ENCODE results near the gene FAM118B.
"Not testable (repeated sequence)": the region's sequence is repeated elsewhere in the genome, so short reads cannot be mapped to it uniquely, and the experiment has no call there.

FAM118B gene

DNA sequence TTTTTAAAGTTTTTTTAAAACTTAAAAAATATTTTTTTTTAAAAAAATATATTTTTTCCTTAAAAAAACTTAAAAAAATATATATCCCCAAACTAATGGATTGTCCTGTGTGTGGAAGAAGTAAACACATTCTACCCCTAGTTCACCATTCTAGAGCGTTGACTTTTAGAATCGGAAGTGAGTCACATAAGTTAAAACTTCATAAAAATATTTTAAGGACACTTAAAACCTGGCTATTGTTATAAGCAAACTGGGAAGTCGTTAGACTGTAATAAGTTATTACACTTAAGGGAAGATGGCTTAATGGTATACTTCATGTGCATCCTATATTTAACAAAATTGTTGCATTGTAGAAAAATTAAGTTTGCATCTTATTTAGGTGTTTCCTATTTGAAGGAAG, 21.1 kb downstream of the FAM118B start:
- Histone ChIP-seq H3K4me1 (ENCODE audit: control insufficient read depth, insufficient read depth, low read length) (no peaks in the 10 kb centered on the region), H3K9me3 (ENCODE audit: control insufficient read depth, low read length) (no peaks in the 10 kb centered on the region), H3K9ac (ENCODE audit: low read length) (no peak overlapping the region), H3K4me3 (ENCODE audit: low read length) (no peak overlapping the region), H3K27me3 (ENCODE audit: control insufficient read depth, insufficient read depth, low read length) (no peaks in the 10 kb centered on the region), H3K36me3 (ENCODE audit: control insufficient read depth, insufficient read depth, low read length) (peaks cover 8% of the 10 kb centered on the region)

DNA sequence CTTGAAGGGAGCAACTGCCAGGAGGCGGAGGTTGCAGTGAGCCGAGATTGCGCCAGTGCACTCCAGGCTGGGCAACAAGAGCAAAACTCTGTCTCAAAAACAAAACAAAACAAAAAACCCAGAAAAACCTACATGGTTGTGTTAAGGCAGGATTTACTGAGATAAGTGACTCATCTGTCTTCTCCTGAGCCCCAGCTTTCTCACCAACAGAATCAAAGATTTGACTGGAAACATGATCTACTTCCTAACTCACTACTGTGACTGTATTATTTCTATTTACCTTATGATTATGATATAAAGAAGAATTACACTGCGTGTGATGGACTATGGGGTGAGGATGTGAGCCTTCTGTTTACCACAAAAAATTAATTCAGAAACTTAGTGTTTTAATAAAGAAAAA, 21.8 kb downstream of the FAM118B start:
- H3K4me3 ChIP-seq (ENCODE audit: low read length): no peak overlapping the region
- H3K36me3 ChIP-seq (ENCODE audit: control insufficient read depth, insufficient read depth, low read length): peaks cover 8% of the 10 kb centered on the region
- no peak overlapping the region for H3K9ac ChIP-seq (ENCODE audit: low read length)
- H3K9me3 ChIP-seq (ENCODE audit: control insufficient read depth, low read length): no peaks in the 10 kb centered on the region
- H3K27me3 ChIP-seq (ENCODE audit: control insufficient read depth, insufficient read depth, low read length): no peaks in the 10 kb centered on the region
- H3K4me1 ChIP-seq (ENCODE audit: control insufficient read depth, insufficient read depth, low read length): no peaks in the 10 kb centered on the region

DNA sequence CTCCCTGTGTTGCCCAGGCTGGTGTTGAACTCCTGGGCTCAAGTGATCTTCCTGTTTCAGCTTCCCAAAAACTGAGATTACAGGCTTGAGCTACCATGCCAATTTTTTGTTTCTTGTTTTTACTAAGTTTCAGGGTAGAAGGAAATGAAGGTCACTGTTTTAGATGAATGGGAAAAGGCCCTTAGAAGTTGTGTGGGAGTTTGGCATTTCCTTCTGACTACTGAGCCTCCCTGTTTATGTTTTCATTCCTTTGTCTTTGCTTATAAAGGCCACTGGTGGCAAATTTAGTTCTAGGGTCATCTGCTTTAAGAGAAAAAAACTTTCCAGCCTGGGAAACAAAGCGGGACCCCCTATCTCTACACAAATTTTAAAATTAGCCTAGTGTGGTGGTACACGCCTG, 35.1 kb downstream of the FAM118B start:
- peaks cover 7% of the 10 kb centered on the region for H3K36me3 ChIP-seq (ENCODE audit: control insufficient read depth, insufficient read depth, low read length)

DNA sequence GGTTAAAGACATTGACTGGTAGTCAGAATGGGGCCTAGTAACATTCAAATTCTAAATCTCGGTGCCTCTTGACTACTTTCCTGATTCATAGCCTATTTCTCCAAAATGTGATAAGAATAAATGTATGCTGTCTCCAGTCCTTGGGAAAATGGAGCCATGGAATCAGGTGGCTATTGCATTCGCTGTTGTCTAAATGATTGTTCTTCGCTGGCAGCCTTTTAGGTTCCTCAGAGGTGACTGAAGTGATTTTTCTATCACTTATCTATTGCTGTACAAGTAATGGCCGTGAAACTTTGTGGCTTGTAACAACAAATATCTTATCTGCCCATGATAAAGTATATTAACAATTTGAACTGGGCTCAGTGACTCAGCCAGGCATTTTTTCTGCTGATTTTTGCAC, 41.7 kb downstream of the FAM118B start:
- Histone ChIP-seq H3K9ac (ENCODE audit: low read length) (no peak overlapping the region), H3K4me3 (ENCODE audit: low read length) (no peak overlapping the region), H3K36me3 (ENCODE audit: control insufficient read depth, insufficient read depth, low read length) (no peaks in the 10 kb centered on the region), H3K9me3 (ENCODE audit: control insufficient read depth, low read length) (no peaks in the 10 kb centered on the region), H3K4me1 (ENCODE audit: control insufficient read depth, insufficient read depth, low read length) (peaks cover 13% of the 10 kb centered on the region), H3K27me3 (ENCODE audit: control insufficient read depth, insufficient read depth, low read length) (no peaks in the 10 kb centered on the region)

More for the DNA sequence above, 35.1 kb downstream of the FAM118B start:
- Histone ChIP-seq H3K4me1 (ENCODE audit: control insufficient read depth, insufficient read depth, low read length) (no peaks in the 10 kb centered on the region), H3K9me3 (ENCODE audit: control insufficient read depth, low read length) (no peaks in the 10 kb centered on the region), H3K27me3 (ENCODE audit: control insufficient read depth, insufficient read depth, low read length) (no peaks in the 10 kb centered on the region), H3K9ac (ENCODE audit: low read length) (no peak overlapping the region), H3K4me3 (ENCODE audit: low read length) (no peak overlapping the region)

DNA sequence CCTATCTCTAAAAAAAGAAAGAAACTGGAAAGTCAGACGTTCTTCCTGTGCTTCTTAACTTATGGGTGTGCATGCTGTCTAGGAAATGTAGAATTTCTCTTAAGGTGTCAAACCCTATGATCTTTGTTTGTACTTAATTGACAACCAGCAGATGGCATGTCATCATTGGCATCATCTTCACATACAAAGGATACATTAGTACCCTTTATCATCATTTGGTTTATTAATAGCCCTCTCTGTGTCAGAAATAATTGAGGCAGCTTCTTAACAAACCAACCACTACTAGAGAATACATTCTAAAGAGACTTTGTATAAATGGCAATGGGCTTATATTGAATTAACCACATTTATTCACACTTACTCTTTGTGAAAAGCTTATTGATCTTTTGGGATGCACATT, 43.2 kb downstream of the FAM118B start:
- Histone ChIP-seq H3K27me3 (ENCODE audit: control insufficient read depth, insufficient read depth, low read length) (no peaks in the 10 kb centered on the region), H3K4me3 (ENCODE audit: low read length) (no peak overlapping the region), H3K4me1 (ENCODE audit: control insufficient read depth, insufficient read depth, low read length) (peaks cover 13% of the 10 kb centered on the region), H3K9ac (ENCODE audit: low read length) (no peak overlapping the region), H3K36me3 (ENCODE audit: control insufficient read depth, insufficient read depth, low read length) (no peaks in the 10 kb centered on the region), H3K9me3 (ENCODE audit: control insufficient read depth, low read length) (no peaks in the 10 kb centered on the region)

DNA sequence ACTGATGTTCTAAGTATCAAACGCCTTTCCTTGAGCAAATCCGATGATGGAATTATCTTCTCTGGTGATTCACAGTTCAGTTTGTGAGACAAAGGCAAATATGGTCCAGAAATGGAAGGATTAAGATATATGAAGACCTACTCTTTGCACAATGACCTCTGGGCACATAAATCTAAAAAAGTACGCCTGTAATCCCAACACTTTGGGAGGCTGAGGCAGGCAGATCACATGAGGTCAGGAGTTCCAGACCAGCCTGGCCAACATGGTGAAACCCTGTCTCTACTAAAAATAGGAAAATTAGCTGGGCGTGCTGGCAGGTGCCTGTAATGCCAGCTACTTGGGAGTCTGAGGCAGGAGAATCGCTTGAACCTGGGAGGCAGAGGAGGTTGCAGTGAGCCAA, 43.9 kb downstream of the FAM118B start:
- peaks cover 13% of the 10 kb centered on the region for H3K4me1 ChIP-seq (ENCODE audit: control insufficient read depth, insufficient read depth, low read length)
- not testable (repeated sequence) for H3K4me3 ChIP-seq (ENCODE audit: low read length); H3K36me3 ChIP-seq (ENCODE audit: control insufficient read depth, insufficient read depth, low read length); H3K27me3 ChIP-seq (ENCODE audit: control insufficient read depth, insufficient read depth, low read length); H3K9me3 ChIP-seq (ENCODE audit: control insufficient read depth, low read length); H3K9ac ChIP-seq (ENCODE audit: low read length)

DNA sequence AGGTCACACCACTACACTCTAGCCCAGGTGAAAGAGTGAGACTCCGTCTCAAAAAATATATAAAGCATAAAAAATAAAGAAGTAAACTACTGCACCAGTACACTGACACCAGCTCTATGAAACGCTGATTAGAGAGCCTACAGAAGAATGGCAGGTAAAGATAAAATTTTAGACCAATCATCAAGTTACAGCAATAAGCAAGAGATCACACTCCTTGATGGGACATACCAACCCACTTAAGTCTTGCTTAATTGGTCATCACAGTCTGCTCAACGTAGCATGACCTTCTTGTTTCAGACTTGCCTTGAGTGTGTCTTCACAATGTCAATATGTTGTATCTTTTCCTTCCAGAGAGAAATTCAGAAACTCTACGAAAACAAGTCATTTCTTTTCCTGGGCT, 44.6 kb downstream of the FAM118B start:
- H3K4me1 ChIP-seq (ENCODE audit: control insufficient read depth, insufficient read depth, low read length): peaks cover 13% of the 10 kb centered on the region
- no peaks in the 10 kb centered on the region for H3K36me3 ChIP-seq (ENCODE audit: control insufficient read depth, insufficient read depth, low read length)
- no peak overlapping the region for H3K4me3 ChIP-seq (ENCODE audit: low read length)
- no peaks in the 10 kb centered on the region for H3K9me3 ChIP-seq (ENCODE audit: control insufficient read depth, low read length)
- H3K9ac ChIP-seq (ENCODE audit: low read length): no peak overlapping the region
- no peaks in the 10 kb centered on the region for H3K27me3 ChIP-seq (ENCODE audit: control insufficient read depth, insufficient read depth, low read length)

DNA sequence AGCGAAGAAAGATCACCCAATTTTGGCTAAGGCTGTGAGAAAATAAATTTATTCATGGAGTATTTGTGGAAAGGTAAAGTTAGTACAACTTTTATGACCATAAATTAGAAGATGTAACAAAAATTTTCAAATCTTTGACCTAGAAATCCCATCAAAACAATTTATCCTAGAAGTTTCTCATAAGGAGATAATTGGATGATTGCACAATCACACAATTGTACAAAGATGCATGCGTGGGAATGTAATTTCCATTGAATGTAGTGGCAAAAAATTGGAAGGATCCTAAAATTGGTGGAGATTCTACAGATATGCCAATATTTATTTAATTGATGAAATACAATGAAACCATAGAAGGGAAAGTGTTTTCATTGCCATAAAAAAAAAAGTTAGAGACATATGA, 45.6 kb downstream of the FAM118B start:
- no peaks in the 10 kb centered on the region for H3K27me3 ChIP-seq (ENCODE audit: control insufficient read depth, insufficient read depth, low read length)
- H3K9me3 ChIP-seq (ENCODE audit: control insufficient read depth, low read length): no peaks in the 10 kb centered on the region
- H3K4me3 ChIP-seq (ENCODE audit: low read length): no peak overlapping the region
- no peak overlapping the region for H3K9ac ChIP-seq (ENCODE audit: low read length)
- H3K36me3 ChIP-seq (ENCODE audit: control insufficient read depth, insufficient read depth, low read length): peaks cover 2% of the 10 kb centered on the region
- peaks cover 13% of the 10 kb centered on the region for H3K4me1 ChIP-seq (ENCODE audit: control insufficient read depth, insufficient read depth, low read length)

DNA sequence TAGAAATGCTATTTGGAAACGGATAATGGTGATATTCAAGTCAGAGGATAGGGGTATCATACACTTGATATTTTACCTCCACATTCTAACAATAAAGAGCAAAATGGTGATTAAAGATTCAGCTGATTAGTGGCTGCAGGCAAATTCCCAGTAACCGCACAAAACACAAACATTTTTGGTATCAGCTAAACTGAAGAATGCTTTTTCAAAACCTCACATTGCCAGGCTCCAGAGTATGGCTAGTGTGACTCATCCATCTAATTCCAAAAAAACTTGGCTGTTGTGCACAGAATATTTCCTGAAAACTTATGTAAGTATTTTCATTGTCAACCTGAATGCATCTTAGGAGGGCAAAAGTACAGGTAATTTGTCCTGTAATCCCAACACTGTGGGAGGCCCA, 46.2 kb downstream of the FAM118B start:
- Histone ChIP-seq H3K36me3 (ENCODE audit: control insufficient read depth, insufficient read depth, low read length) (peaks cover 4% of the 10 kb centered on the region), H3K4me3 (ENCODE audit: low read length) (no peak overlapping the region), H3K9ac (ENCODE audit: low read length) (no peak overlapping the region), H3K27me3 (ENCODE audit: control insufficient read depth, insufficient read depth, low read length) (no peaks in the 10 kb centered on the region), H3K4me1 (ENCODE audit: control insufficient read depth, insufficient read depth, low read length) (peaks cover 8% of the 10 kb centered on the region), H3K9me3 (ENCODE audit: control insufficient read depth, low read length) (no peaks in the 10 kb centered on the region)

DNA sequence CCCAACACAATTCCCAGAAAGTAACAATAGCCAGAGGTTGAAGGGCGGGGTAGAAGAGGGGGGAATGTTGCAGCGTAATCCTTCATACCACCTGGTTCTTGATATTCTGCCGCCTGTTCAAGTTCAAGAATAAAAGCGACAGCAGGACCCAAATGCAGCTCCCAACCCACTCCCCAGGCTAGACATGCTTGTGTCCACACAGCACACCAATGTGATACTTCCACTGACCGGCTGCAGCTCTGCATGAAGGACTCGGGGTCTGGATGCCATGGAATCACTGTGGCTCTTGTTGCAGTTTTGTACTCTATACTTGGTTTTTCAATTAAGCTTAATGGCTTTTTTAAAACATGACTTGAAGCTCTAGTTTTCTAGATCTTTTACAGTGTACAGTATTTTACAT, 50.6 kb downstream of the FAM118B start:
- H3K4me1 ChIP-seq (ENCODE audit: control insufficient read depth, insufficient read depth, low read length): peaks cover under 1% of the 10 kb centered on the region
- no peak overlapping the region for H3K4me3 ChIP-seq (ENCODE audit: low read length)
- no peak overlapping the region for H3K9ac ChIP-seq (ENCODE audit: low read length)
- no peaks in the 10 kb centered on the region for H3K9me3 ChIP-seq (ENCODE audit: control insufficient read depth, low read length)
- H3K27me3 ChIP-seq (ENCODE audit: control insufficient read depth, insufficient read depth, low read length): no peaks in the 10 kb centered on the region
- peaks cover 28% of the 10 kb centered on the region for H3K36me3 ChIP-seq (ENCODE audit: control insufficient read depth, insufficient read depth, low read length)

DNA sequence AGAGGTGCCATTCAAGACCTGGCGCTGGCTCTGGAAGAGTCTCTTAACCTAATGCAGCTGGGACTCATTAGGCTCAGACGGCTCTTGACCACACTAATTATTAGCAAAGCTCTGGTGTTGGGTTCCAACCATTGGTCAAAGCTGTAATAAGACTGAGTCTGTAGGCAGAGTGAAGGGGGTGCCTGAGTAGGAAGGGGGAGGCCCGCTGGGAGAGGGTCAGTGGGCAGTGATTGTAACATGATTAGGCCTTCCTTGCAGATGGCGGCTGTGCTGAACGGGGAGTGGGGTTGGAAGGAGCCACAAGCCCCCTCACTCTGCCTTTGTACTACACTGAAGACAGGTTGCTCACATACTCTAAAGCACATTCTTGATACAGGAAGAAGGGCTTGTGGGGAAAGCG, 51.9 kb downstream of the FAM118B start:
- Histone ChIP-seq H3K4me3 (ENCODE audit: low read length) (no peak overlapping the region), H3K9me3 (ENCODE audit: control insufficient read depth, low read length) (no peaks in the 10 kb centered on the region), H3K4me1 (ENCODE audit: control insufficient read depth, insufficient read depth, low read length) (peaks cover 9% of the 10 kb centered on the region), H3K9ac (ENCODE audit: low read length) (no peak overlapping the region), H3K27me3 (ENCODE audit: control insufficient read depth, insufficient read depth, low read length) (no peaks in the 10 kb centered on the region), H3K36me3 (ENCODE audit: control insufficient read depth, insufficient read depth, low read length) (peaks cover 28% of the 10 kb centered on the region)

DNA sequence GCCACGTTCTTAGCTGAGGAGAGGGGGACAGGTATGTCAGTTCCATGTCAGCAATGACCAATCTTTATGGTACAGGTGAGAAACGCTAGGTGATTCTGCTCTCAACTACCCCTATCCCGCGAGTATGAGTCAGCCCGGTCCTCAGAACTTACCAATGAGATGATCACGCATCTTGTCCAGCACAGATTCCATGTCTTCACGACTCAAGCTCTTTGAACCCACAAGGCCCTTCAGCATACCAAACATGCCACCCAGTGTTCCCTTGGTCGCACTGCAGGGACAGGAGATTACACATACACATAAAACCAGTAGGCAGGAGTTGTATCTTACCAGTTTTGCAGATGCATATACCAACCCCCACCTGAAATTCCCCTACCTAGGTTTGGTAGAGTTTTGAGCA, 54.2 kb downstream of the FAM118B start:
- Histone ChIP-seq H3K9ac (ENCODE audit: low read length) (no peak overlapping the region), H3K36me3 (ENCODE audit: control insufficient read depth, insufficient read depth, low read length) (peaks cover 28% of the 10 kb centered on the region), H3K27me3 (ENCODE audit: control insufficient read depth, insufficient read depth, low read length) (no peaks in the 10 kb centered on the region), H3K9me3 (ENCODE audit: control insufficient read depth, low read length) (no peaks in the 10 kb centered on the region), H3K4me1 (ENCODE audit: control insufficient read depth, insufficient read depth, low read length) (peaks cover 9% of the 10 kb centered on the region), H3K4me3 (ENCODE audit: low read length) (no peak overlapping the region)

DNA sequence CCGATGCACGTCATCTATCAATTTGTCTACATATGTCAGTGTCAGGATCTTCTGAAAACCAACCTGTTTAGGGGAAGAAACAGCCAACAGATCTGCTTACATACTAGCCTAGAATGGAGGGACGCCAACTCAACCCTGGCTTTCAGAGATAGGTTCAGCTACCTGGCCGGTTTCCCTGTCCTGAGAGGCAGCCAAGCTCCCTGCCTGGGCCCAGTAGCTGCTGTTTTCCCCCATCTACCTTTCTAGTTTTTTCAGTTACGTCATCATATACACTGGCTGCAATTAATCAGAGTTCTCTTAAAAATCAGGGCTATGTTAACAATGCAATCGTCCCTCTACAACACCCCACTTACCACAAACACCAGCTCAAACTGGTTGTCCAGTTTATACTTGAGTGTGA, 56.1 kb downstream of the FAM118B start:
- H3K4me3 ChIP-seq (ENCODE audit: low read length): peak overlapping the region; percentile 34
- no peaks in the 10 kb centered on the region for H3K9me3 ChIP-seq (ENCODE audit: control insufficient read depth, low read length)
- H3K4me1 ChIP-seq (ENCODE audit: control insufficient read depth, insufficient read depth, low read length): peaks cover 9% of the 10 kb centered on the region
- H3K9ac ChIP-seq (ENCODE audit: low read length): peak overlapping the region; percentile 94
- peaks cover 23% of the 10 kb centered on the region for H3K36me3 ChIP-seq (ENCODE audit: control insufficient read depth, insufficient read depth, low read length)
- H3K27me3 ChIP-seq (ENCODE audit: control insufficient read depth, insufficient read depth, low read length): no peaks in the 10 kb centered on the region
